Gastrocnemius medialis (tissue), 4 donors: ENCODE data around the gene TMEM161B.

Experiments used
- POLR2A ChIP-seq, 2 donors: fragments of 450-650 bp; IDR thresholded peaks; one replicate each; pipeline ENCODE4 v1.6.1; 2017; ENCODE audit warnings: antibody characterized with exemption in 2 of 2, mild to moderate bottlenecking in 2 of 2, moderate library complexity in 2 of 2
- TF ChIP-seq, protein P1 (sequence below), 5 experiments: fragments of 450-650 bp in 3 of 5; fragments of 200-600 bp in 2 of 5; sonication (generic) in 2 of 5; IDR thresholded peaks in 4 of 5; conservative IDR thresholded peaks in 1 of 5; 1 replicate in 4 of 5; 2 replicates in 1 of 5; pipeline ENCODE4 v1.5.1; 2016 to 2019; ENCODE audit warnings: antibody characterized with exemption in 5 of 5, mild to moderate bottlenecking in 3 of 5, moderate library complexity in 3 of 5

DNA sequence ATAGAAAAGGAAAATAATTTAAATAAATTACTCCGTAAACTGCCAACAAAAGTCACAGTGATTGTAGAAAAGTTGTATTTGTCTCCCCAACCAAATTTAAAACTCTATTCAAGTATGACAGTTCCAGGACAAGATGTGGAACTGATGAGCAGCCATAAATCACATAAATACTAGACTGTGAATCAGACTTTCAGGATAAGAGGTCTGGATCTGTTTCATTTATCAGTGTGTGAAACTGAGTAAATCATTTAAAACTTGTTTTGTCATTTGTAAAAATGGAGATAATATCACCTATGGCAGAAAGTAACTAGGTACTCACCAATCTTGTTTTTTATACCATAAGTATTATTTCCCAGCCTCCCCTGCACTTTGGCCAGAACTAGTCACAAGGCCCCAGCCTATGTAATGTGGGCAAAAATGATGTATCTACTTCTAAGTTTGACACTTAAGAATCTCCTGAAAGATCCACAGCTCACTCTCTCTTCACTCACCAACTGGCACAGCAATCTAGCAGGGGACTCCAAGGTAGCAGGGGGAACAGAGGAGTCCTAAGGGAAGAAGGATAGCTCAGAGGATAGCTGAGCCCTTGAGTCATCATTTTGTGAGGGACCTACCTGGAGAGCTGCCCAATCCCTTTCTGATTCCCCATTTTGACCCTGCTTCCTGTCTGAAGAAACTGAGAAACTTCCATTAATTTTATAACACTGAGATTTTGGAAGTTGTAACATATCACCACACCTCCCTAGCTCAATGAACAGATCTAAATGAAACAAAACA, 31.6 kb downstream of the TMEM161B start:
- TF ChIP-seq, protein P1, sequence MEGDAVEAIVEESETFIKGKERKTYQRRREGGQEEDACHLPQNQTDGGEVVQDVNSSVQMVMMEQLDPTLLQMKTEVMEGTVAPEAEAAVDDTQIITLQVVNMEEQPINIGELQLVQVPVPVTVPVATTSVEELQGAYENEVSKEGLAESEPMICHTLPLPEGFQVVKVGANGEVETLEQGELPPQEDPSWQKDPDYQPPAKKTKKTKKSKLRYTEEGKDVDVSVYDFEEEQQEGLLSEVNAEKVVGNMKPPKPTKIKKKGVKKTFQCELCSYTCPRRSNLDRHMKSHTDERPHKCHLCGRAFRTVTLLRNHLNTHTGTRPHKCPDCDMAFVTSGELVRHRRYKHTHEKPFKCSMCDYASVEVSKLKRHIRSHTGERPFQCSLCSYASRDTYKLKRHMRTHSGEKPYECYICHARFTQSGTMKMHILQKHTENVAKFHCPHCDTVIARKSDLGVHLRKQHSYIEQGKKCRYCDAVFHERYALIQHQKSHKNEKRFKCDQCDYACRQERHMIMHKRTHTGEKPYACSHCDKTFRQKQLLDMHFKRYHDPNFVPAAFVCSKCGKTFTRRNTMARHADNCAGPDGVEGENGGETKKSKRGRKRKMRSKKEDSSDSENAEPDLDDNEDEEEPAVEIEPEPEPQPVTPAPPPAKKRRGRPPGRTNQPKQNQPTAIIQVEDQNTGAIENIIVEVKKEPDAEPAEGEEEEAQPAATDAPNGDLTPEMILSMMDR (IDR thresholded peaks at IDR 0.05 in 4 of 5, conservative IDR thresholded peaks at IDR 0.05 in 1 of 5), result no peak
- TF ChIP-seq POLR2A (IDR thresholded peaks at IDR 0.05), result no peak
